Activated T-cell treated with anti-CD3 and anti-CD28 coated beads, Interleukin-2, amount 50 U/mL, for 4 hours (primary cell): ENCODE data around the gene MAPKBP1. TPM values are rescaled to one million over a fixed set of nuclear protein-coding genes. Genes with fewer than 3 reads are reported as not detected.
"Not testable (repeated sequence)": the region's sequence is repeated elsewhere in the genome, so short reads cannot be mapped to it uniquely, and the experiment has no call there.

ENCODE experiments used
- ATAC-seq, 2 donors: fragments of 200-7000 bp; cut with Tn5 transposase; one replicate each; pipeline ENCODE4 v1.10.0; 2021
- DNase-seq: peaks from one replicate; pipeline ENCODE4 v3.0.0-alpha.2; 2020
- H3K27me3 Mint-ChIP-seq: one replicate; pipeline ENCODE4 v1.8.0; 2021; ENCODE audit warnings: low read depth, mixed read lengths
- H3K36me3 Mint-ChIP-seq: one replicate; pipeline ENCODE4 v1.8.0; 2022; ENCODE audit warnings: mixed read lengths; ENCODE audit not compliant: insufficient read depth
- H3K4me1 Mint-ChIP-seq: one replicate; pipeline ENCODE4 v1.8.0; 2021; ENCODE audit warnings: low read depth, mixed read lengths
- H3K4me3 Mint-ChIP-seq: one replicate; pipeline ENCODE4 v1.8.0; 2021; ENCODE audit warnings: mild to moderate bottlenecking, moderate library complexity, mixed read lengths
- H3K9me3 Mint-ChIP-seq: one replicate; pipeline ENCODE4 v1.8.0; 2021; ENCODE audit warnings: mixed read lengths
- total RNA-seq, 3 donors: library from RNA; stranded (reverse); gene quantifications; one replicate each; pipeline ENCODE4 v1.2.1, GENCODE V29; 2021

The MAPKBP1 gene
- total RNA-seq, 3 donors from 2014 or later = 21.9 to 23.3 (median 22.5) TPM

GRCh38 chr15:41821831-41822230, 47.5 kb downstream of the MAPKBP1 start:
- Mint-ChIP-seq H3K4me1 (peaks cover 4% of the 10 kb centered on the region), H3K9me3 (no peaks in the 10 kb centered on the region), H3K27me3 (no peaks in the 10 kb centered on the region), H3K36me3 (peaks cover 17% of the 10 kb centered on the region), H3K4me3 (no peak overlapping the region)
- DNase-seq (no peak), ATAC-seq (no peak)

GRCh38 chr15:41822471-41822870, 48.2 kb downstream of the MAPKBP1 start:
- peaks cover 16% of the 10 kb centered on the region for H3K36me3 Mint-ChIP-seq
- no peak for DNase-seq

GRCh38 chr15:41822957-41823356, 48.7 kb downstream of the MAPKBP1 start:
- Mint-ChIP-seq H3K9me3 (no peaks in the 10 kb centered on the region), H3K27me3 (no peaks in the 10 kb centered on the region), H3K4me3 (no peak overlapping the region), H3K36me3 (peaks cover 12% of the 10 kb centered on the region), H3K4me1 (peaks cover 5% of the 10 kb centered on the region)
- ATAC-seq (no peak), DNase-seq (no peak)

More at GRCh38 chr15:41822471-41822870, 48.2 kb downstream of the MAPKBP1 start:
- no peaks in the 10 kb centered on the region for H3K27me3 Mint-ChIP-seq
- ATAC-seq = no peak
- no peak overlapping the region for H3K4me3 Mint-ChIP-seq
- peaks cover 4% of the 10 kb centered on the region for H3K4me1 Mint-ChIP-seq
- H3K9me3 Mint-ChIP-seq = no peaks in the 10 kb centered on the region

- H3K4me3 Mint-ChIP-seq = no peak overlapping the region
- H3K36me3 Mint-ChIP-seq = peaks cover 12% of the 10 kb centered on the region
- H3K27me3 Mint-ChIP-seq = no peaks in the 10 kb centered on the region
- H3K9me3 Mint-ChIP-seq = no peaks in the 10 kb centered on the region
- ATAC-seq = no peak
- peaks cover 6% of the 10 kb centered on the region for H3K4me1 Mint-ChIP-seq
- no peak for DNase-seq
Observed at GRCh38 chr15:41823502-41823901, 49.2 kb downstream of the MAPKBP1 start.

- Mint-ChIP-seq H3K27me3 (no peaks in the 10 kb centered on the region), H3K36me3 (peaks cover 12% of the 10 kb centered on the region), H3K4me1 (peaks cover 12% of the 10 kb centered on the region), H3K4me3 (no peak overlapping the region), H3K9me3 (no peaks in the 10 kb centered on the region)
- ATAC-seq (no peak), DNase-seq (no peak)
Observed at GRCh38 chr15:41824062-41824745, 49.9 kb downstream of the MAPKBP1 start.

- Mint-ChIP-seq H3K27me3 (no peaks in the 10 kb centered on the region), H3K36me3 (peaks cover 8% of the 10 kb centered on the region), H3K4me1 (peaks cover 15% of the 10 kb centered on the region), H3K9me3 (no peaks in the 10 kb centered on the region), H3K4me3 (no peak overlapping the region)
- no peak for ATAC-seq
- DNase-seq = no peak
Observed at GRCh38 chr15:41825145-41825544, 50.9 kb downstream of the MAPKBP1 start.

GRCh38 chr15:41825572-41826535, 51.6 kb downstream of the MAPKBP1 start:
- H3K4me3 Mint-ChIP-seq = peak overlapping the region; percentile 67
- H3K9me3 Mint-ChIP-seq = no peaks in the 10 kb centered on the region
- ATAC-seq = no peak
- DNase-seq = no peak
- peaks cover 8% of the 10 kb centered on the region for H3K36me3 Mint-ChIP-seq
- peaks cover 19% of the 10 kb centered on the region for H3K4me1 Mint-ChIP-seq
- no peaks in the 10 kb centered on the region for H3K27me3 Mint-ChIP-seq

- ATAC-seq (peak; percentile 6 to 10), DNase-seq (peak; percentile 13)
- H3K27me3 Mint-ChIP-seq = no peaks in the 10 kb centered on the region
- H3K36me3 Mint-ChIP-seq = peaks cover 2% of the 10 kb centered on the region
- peaks cover 35% of the 10 kb centered on the region for H3K4me1 Mint-ChIP-seq
- H3K9me3 Mint-ChIP-seq = no peaks in the 10 kb centered on the region
- H3K4me3 Mint-ChIP-seq = peak overlapping the region; percentile 91
Observed at GRCh38 chr15:41827290-41827879, 53.1 kb downstream of the MAPKBP1 start.

GRCh38 chr15:41827880-41828806, 53.9 kb downstream of the MAPKBP1 start, which contains the start of gene JMJD7:
Gene JMJD7, plus strand, starts transcription at chr15:41828092. Its CDS starts 33 bp downstream, at chr15:41828125.
- peak; percentile 92 to 93 for ATAC-seq

GRCh38 chr15:41828807-41829141, 54.5 kb downstream of the MAPKBP1 start:
- ATAC-seq = no peak

More at GRCh38 chr15:41827880-41828806, 53.9 kb downstream of the MAPKBP1 start, which contains the start of gene JMJD7:
- Mint-ChIP-seq H3K27me3 (no peaks in the 10 kb centered on the region), H3K36me3 (peaks cover 2% of the 10 kb centered on the region), H3K9me3 (no peaks in the 10 kb centered on the region), H3K4me3 (peak within 1 kb of the TSS; percentile 91), H3K4me1 (peaks cover 42% of the 10 kb centered on the region)
- peak; percentile 98 for DNase-seq

GRCh38 chr15:41829959-41830646, 55.8 kb downstream of the MAPKBP1 start:
- DNase-seq (no peak), ATAC-seq (no peak)
- peaks cover 4% of the 10 kb centered on the region for H3K36me3 Mint-ChIP-seq
- H3K9me3 Mint-ChIP-seq = no peaks in the 10 kb centered on the region
- peaks cover 50% of the 10 kb centered on the region for H3K4me1 Mint-ChIP-seq
- H3K4me3 Mint-ChIP-seq = no peak overlapping the region
- no peaks in the 10 kb centered on the region for H3K27me3 Mint-ChIP-seq

More at GRCh38 chr15:41828807-41829141, 54.5 kb downstream of the MAPKBP1 start:
- H3K4me1 Mint-ChIP-seq = peaks cover 48% of the 10 kb centered on the region
- H3K36me3 Mint-ChIP-seq = peaks cover 5% of the 10 kb centered on the region
- H3K9me3 Mint-ChIP-seq = no peaks in the 10 kb centered on the region
- no peaks in the 10 kb centered on the region for H3K27me3 Mint-ChIP-seq
- no peak for DNase-seq
- peak overlapping the region; percentile 91 for H3K4me3 Mint-ChIP-seq

GRCh38 chr15:41831291-41831690, 57.0 kb downstream of the MAPKBP1 start:
- H3K4me1 Mint-ChIP-seq = peaks cover 50% of the 10 kb centered on the region
- not testable (repeated sequence) for H3K36me3 Mint-ChIP-seq, ATAC-seq, H3K9me3 Mint-ChIP-seq, H3K4me3 Mint-ChIP-seq, H3K27me3 Mint-ChIP-seq, DNase-seq

GRCh38 chr15:41832208-41832607, 57.9 kb downstream of the MAPKBP1 start:
- ATAC-seq = no peak
- Mint-ChIP-seq H3K27me3 (no peaks in the 10 kb centered on the region), H3K9me3 (no peaks in the 10 kb centered on the region), H3K36me3 (peaks cover 4% of the 10 kb centered on the region), H3K4me1 (peaks cover 46% of the 10 kb centered on the region), H3K4me3 (no peak overlapping the region)
- no peak for DNase-seq
